ENCODE measurements around the gene IKZF3.
"Not testable (repeated sequence)": the region's sequence is repeated elsewhere in the genome, so short reads cannot be mapped to it uniquely, and the experiment has no call there.

IKZF3 gene

GRCh38 chr17:39863918-39864746, at the start of gene IKZF3:
IKZF3 (minus strand) TSS chr17:39864312; CDS start chr17:39864126, 186 bp downstream.
- DNase-seq, result peak; percentile 37

- no peak for DNase-seq
These were observed 44.8 kb upstream of the IKZF3 start for GRCh38 chr17:39908789-39909352.

- DNase-seq, result no peak
These were observed 40.8 kb upstream of the IKZF3 start for GRCh38 chr17:39904990-39905288.

GRCh38 chr17:39903158-39903884, 39.2 kb upstream of the IKZF3 start:
- DNase-seq, result no peak

GRCh38 chr17:39902027-39902426, 37.9 kb upstream of the IKZF3 start:
- DNase-seq, result not testable (repeated sequence)

- DNase-seq, result no peak
These were observed 35.1 kb upstream of the IKZF3 start for GRCh38 chr17:39899215-39899614.

- DNase-seq, result no peak
These were observed 34.0 kb upstream of the IKZF3 start for GRCh38 chr17:39898088-39898487.

- no peak for DNase-seq
These were observed 30.7 kb upstream of the IKZF3 start for GRCh38 chr17:39894681-39895376.

GRCh38 chr17:39889200-39889599, 25.1 kb upstream of the IKZF3 start:
- DNase-seq, result no peak

- no peak for DNase-seq
These were observed 23.0 kb upstream of the IKZF3 start for GRCh38 chr17:39887078-39887477.

- DNase-seq, result not testable (repeated sequence)
These were observed 22.0 kb upstream of the IKZF3 start for GRCh38 chr17:39886102-39886501.

- no peak for DNase-seq
These were observed 8.6 kb upstream of the IKZF3 start for GRCh38 chr17:39872751-39873150.

- no peak for DNase-seq
These were observed 7.7 kb upstream of the IKZF3 start for GRCh38 chr17:39871801-39872200.

GRCh38 chr17:39870776-39871175, 6.7 kb upstream of the IKZF3 start:
- DNase-seq, result no peak

GRCh38 chr17:39868554-39868942, 4.4 kb upstream of the IKZF3 start:
- no peak for DNase-seq

- DNase-seq, result no peak
These were observed 3.9 kb upstream of the IKZF3 start, which contains the start of gene ZPBP2 for GRCh38 chr17:39867880-39868553. ZPBP2 (plus strand) TSS chr17:39868202; CDS start chr17:39868355, 153 bp downstream.

GRCh38 chr17:39867084-39867879, 3.2 kb upstream of the IKZF3 start:
- no peak for DNase-seq

- no peak for DNase-seq
These were observed 2.1 kb upstream of the IKZF3 start for GRCh38 chr17:39866013-39866730.

- no peak for DNase-seq
These were observed 731 bp downstream of the IKZF3 start for GRCh38 chr17:39863244-39863917.

- no peak for DNase-seq
These were observed 2.9 kb downstream of the IKZF3 start for GRCh38 chr17:39861235-39861634.

Data from NCI-H1092 treated with DMSO at 0.1 percent for 48 hours (cell line).